M059J (cell line): ENCODE measurements around the gene PAPSS2. TPM values are rescaled to one million over a fixed set of nuclear protein-coding genes. Genes with fewer than 3 reads are reported as not detected.
A peak's percentile ranks its signal among the peaks of the same experiment; 100 is the strongest.
"Not testable (repeated sequence)": the region's sequence is repeated elsewhere in the genome, so short reads cannot be mapped to it uniquely, and the experiment has no call there.

Source experiments
- DNase-seq: peaks from one replicate; pipeline ENCODE4 v3.0.0-alpha.2; 2012; ENCODE audit warnings: low read depth
- total RNA-seq: library from RNA; depleted of rRNA; stranded (reverse); fragments of >200 nt; shearing (Covaris generic); gene quantifications from 2 replicates; pipeline ENCODE4 v1.2.3, GENCODE V29; 2014; rRNA removed

The PAPSS2 gene
- total RNA-seq = 69.1 and 81.0 TPM in 2 replicates

DNA sequence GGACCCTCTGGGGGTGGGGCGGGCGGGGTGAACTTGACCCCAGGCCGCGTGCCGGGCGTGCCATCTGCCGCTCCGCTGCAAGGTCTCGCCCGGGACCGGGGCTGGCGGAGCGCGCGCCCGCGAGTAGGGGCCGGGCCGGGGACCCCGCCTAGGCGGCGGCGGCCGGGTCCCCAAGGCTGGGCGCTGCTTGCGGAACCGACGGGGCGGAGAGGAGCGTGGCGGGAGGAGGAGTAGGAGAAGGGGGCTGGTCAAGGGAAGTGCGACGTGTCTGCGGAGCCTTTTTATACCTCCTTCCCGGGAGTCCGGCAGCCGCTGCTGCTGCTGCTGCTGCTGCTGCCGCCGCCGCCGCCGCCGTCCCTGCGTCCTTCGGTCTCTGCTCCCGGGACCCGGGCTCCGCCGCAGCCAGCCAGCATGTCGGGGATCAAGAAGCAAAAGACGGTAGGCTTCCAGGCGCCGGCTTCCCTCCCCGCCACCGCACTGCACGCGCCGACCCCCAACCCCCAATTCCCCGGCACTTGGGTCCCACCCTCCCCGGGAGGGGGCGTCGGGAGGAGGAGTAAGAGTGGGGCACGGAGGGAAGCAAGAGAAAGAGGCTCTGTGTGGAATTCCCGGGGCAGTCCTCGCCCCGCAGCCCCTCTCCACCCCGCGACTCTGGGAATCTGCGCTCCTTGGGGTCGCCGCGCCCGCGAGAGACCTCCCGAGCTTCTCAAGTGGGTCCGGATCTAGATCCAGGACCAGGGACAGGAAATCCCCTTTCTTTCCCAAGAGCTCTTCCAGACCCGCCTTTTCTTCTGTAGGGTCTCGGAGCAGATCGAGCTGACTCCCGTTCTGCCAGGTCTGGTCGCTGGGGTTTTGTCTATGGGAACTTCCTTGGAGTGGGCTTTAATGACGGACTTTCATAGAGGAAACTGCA is at the start of gene PAPSS2:
Gene PAPSS2, plus strand, starts transcription at position 308 of the 913 bp plus-strand sequence. Its CDS starts 104 bp downstream, at position 412.
- DNase-seq = peak; percentile 69

DNA sequence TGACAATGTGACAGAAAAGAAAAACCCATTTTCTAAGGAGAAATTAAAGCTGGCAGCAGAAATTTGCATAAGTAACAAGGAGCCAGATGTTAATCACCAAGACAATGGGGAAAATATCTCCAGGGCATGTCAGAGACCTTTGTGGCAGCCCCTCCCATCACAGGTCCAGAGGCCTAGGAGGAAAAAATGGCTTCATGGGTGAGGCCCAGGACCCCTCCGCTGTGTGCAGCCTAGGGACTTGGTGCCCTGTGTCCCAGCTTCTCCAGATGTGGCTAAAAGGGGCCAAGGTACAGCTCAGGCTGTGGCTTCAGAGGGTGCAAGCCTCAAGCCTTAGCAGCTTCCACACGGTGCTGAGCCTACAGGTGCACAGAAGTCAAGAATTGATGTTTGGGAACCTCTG is 48.3 kb upstream of the PAPSS2 start:
- DNase-seq = not testable (repeated sequence)

GRCh38 chr10:87612115-87612514 is 47.6 kb upstream of the PAPSS2 start:
- DNase-seq = no peak

DNA sequence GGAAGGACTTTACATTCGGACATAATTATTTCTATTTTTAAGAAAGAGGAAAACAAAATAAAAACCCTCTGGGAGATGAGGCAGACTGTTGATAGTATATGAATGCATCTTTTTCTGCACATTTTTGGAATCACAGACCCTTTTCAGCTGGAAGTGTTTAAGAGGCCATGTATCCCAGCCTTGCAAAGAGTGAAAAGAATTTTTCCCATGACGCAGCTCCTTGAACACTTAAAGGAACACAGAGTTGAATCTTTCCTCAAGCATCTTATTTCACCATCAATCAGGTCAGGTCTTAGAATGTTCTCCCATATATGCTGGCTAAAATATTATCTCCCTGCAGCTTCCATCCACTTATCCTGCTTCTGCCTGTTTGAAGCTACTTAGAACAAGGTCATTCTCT is 45.9 kb upstream of the PAPSS2 start:
- no peak for DNase-seq

DNA sequence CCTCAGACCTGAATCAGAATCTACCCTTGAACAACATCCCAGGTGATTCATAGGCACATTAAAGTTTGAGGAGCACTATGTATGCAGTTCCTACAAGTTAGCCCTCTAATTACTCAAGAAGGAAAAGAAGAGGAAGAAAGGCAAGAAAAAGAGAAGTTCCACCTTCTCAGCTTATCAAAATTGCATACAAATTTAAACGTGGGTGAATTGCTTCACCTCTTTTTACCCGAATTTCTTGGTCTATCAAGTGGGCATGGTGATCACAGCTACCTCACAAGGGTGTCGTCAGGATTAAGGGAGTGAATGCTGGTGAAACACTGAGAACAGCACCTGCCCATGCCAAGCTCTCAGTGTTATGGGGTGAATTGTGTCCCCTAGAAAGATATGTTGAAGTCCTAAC is 43.8 kb upstream of the PAPSS2 start:
- no peak for DNase-seq

DNA sequence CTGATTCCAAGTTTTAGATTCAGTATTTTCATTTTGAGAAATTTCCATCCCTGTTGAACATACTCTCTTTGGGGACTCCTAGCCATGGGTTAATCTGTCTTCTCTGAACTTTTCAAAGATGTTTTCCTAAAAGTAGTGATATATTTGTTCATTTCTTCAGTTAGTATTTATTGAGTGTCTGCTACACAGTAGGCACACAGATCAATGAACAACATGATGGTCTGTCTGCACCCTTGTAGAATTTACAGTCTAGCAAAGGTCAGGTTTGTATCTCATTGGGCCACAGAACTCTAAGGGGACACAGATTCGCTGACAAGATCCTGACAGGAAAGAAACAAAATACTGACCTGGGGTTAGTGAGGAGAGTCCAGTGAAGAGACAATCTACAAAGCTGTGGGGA is 42.2 kb upstream of the PAPSS2 start:
- DNase-seq = no peak

- DNase-seq = no peak
These were observed 40.9 kb upstream of the PAPSS2 start for GRCh38 chr10:87618566-87619423.

DNA sequence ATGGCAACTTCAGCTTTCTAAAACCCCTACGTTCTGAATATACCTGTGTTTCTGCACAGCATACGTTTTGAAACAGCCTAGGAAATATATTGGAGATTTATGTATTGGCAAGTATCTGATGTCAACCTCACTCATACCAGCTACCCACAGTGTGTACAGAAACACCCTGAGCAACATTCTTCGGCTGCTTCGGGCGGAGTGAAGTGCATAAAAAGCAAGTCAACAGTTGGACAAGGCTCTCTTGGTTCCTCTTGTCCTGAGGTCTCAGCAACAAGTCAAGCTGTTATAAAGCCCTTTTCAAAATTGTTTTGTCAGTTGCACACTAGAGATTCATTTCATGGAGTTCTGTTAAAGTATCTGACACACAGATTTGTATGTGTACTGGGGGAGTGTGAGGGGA is 40.0 kb upstream of the PAPSS2 start:
- DNase-seq = no peak

DNA sequence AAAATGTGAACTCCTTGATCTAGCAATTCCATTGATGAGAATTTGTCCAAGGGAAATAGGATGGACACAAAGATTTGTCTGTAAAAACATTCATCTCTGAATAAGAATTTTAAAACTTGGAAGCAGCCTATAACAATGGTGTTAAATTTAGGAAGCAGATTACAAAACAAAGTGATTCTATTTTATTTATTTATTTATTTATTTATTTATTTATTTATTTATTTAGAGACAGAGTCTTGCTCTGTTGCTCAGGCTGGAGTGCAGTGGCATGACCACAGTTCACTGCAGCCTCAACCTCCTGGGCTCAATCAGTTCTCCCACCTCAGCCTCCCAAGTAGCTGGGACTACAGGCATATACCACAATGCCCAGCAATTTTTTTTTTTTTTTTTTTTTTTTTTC is 38.2 kb upstream of the PAPSS2 start:
- not testable (repeated sequence) for DNase-seq

- DNase-seq = no peak
These were observed 37.2 kb upstream of the PAPSS2 start for GRCh38 chr10:87622314-87623004.

DNA sequence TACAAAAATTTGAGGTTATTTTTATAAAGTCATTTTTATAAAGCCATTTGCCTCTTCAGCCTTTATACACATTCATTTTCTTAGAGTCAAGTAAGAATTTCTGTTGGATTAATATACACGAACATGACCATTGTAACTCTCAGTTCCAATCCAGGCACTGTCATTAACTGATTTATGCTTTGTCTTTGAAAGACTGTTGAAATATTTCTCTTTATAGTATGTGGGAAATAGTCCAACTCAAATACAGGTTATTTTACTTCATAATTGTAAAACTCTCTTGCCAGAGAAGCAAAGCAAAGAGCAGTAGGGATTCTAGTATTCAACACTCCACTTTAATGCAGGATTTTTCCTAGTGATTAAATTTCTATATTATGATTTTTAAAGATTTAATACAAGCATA is 36.5 kb upstream of the PAPSS2 start:
- DNase-seq = no peak

- DNase-seq = no peak
These were observed 34.0 kb upstream of the PAPSS2 start for GRCh38 chr10:87625661-87626060.

DNA sequence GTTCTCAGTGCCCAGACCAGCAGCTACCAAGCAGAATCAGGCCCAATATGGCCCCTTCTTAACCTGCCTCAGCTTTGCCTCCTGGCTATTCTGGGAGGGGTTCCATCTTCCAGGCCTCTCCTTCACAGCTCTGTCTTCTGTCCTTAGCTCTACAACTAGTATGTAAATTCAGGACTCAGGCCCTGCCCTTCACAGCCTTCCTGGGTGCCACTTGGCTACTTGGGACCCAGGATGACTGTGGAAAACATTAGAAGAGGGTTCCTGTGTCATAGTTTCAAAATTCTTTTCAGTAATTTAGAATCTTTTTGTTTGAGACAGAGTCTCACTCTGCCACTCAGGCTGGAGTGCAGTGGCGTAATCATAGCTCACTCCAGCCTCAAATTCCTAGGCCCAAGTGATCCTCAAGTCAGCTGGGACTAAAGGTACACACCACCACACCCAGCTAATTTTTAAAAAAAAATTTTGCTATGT is 33.2 kb upstream of the PAPSS2 start:
- no peak for DNase-seq

- DNase-seq = no peak
These were observed 29.5 kb upstream of the PAPSS2 start for GRCh38 chr10:87630171-87630570.

DNA sequence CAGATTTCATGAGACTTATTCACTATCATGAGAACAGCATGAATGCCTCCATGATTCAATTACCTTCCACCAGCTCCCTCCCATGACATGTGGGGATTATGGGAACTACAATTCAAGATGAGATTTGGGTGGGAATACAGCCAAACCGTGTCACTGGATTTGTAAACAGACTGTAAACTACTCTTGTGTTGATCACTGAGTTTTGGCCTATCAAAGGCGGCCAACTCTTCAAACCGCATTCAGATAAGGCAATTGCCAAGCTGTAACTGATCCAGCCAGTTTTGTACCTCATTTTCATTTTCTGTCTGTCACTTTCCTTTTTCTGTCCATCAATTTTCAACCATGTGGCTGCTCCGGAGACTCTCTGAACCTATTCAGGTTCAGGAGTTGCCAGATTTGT is 27.2 kb upstream of the PAPSS2 start:
- no peak for DNase-seq

DNA sequence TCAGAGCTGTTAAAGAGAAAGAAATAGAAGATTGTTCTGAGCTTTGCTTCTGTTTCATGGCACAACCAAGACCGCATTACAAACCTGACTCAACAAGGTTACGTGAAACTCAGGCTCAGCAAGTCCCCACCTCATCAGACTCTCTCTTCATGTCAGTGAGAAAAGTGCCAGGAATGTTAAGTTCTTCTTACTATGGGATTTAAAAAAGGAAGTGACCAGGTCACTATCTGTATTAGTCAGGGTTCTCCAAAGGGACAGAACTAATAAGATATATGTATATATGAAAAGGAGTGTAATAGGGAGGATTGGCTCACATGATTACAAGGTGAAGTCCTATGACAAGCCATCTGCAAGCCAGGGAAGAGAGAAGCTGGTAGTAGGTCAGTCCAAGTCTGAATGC is 25.4 kb upstream of the PAPSS2 start:
- DNase-seq = peak; percentile 30

- DNase-seq = peak; percentile 93
These were observed 24.0 kb upstream of the PAPSS2 start for GRCh38 chr10:87635498-87636312.

GRCh38 chr10:87636313-87636915 is 23.3 kb upstream of the PAPSS2 start:
- peak; percentile 35 for DNase-seq

GRCh38 chr10:87639493-87639892 is 20.2 kb upstream of the PAPSS2 start:
- DNase-seq = no peak

DNA sequence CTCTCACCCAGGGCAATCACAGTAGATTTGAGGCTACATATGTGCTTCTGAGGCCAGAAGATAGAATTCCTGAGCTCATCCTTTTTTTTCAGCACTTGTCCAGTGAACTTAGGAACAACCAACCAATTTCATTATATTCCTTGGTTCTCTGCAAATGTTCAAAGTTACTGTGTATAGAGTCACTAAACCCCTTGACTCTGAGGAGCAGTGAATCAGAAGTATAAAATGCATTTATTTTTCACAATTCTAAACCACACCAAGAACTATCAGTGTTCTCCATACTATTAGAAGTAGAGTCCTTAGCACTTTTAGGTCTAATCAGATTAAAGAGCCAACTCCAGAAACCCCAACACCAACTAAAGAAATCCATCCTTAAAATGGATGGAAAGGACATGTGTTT is 19.6 kb upstream of the PAPSS2 start:
- DNase-seq = no peak

GRCh38 chr10:87642486-87642885 is 17.2 kb upstream of the PAPSS2 start:
- DNase-seq = no peak
